WI38 (cell line): ENCODE measurements around the gene SRCAP.

Source experiments
- H3K4me3 ChIP-seq: 2 replicates; pipeline ENCODE4 v1.5.1; 2011; ENCODE audit warnings: low read depth, mild to moderate bottlenecking, control low read depth, low read length
- TF ChIP-seq, protein P1 (sequence below): IDR thresholded peaks from 2 replicates; pipeline ENCODE4 v1.5.1; 2012; ENCODE audit warnings: low read depth, mild to moderate bottlenecking, control low read depth, low read length

The SRCAP gene

DNA sequence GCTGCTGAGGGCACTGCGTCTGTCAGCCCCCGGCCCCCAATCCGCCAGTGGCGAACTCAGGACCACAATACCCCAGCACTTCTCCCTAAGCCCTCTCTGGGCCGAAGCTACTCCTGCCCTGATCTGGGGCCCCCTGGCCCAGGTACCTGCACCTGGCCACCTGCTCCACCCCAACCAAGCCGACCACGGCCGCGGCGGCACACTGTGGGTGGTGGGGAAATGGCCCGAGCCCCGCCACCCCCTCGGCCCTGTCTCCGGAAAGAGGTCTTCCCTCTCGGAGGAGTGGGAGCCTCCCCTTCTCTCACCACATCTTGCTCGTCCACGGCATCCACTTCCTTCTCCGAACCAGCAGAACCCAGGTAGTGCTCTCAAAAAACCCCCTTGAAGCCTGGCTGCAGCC is 44.1 kb upstream of the SRCAP start:
- TF ChIP-seq, protein P1, sequence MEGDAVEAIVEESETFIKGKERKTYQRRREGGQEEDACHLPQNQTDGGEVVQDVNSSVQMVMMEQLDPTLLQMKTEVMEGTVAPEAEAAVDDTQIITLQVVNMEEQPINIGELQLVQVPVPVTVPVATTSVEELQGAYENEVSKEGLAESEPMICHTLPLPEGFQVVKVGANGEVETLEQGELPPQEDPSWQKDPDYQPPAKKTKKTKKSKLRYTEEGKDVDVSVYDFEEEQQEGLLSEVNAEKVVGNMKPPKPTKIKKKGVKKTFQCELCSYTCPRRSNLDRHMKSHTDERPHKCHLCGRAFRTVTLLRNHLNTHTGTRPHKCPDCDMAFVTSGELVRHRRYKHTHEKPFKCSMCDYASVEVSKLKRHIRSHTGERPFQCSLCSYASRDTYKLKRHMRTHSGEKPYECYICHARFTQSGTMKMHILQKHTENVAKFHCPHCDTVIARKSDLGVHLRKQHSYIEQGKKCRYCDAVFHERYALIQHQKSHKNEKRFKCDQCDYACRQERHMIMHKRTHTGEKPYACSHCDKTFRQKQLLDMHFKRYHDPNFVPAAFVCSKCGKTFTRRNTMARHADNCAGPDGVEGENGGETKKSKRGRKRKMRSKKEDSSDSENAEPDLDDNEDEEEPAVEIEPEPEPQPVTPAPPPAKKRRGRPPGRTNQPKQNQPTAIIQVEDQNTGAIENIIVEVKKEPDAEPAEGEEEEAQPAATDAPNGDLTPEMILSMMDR, result no peak
- H3K4me3 ChIP-seq, result no peak overlapping the region

DNA sequence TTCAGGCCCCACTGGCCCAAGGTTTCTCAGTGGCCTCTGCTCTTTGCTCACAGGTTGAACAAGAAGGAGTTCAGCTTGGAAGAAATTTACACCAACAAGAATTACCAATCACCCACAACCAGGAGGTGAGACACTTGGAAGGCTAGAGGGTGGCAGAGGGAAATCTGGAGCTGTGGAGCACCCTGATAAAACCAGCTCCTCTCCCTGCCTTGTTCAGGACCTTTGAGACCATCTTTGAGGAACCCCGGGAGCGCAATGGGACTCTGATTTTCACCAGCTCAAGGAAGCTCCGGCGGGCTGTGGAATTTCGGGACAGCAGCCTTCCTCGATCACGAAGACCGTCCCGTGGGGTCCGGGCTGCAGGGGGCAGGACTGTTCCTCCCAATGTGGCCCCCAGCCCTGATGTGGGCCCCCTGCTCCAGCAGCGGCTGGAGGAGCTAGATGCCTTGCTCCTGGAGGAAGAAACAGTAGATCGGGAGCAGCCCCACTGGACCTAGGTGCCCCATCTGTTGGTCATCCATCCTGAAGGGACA is 43.1 kb upstream of the SRCAP start:
- TF ChIP-seq, protein P1, result no peak
- no peak overlapping the region for H3K4me3 ChIP-seq

DNA sequence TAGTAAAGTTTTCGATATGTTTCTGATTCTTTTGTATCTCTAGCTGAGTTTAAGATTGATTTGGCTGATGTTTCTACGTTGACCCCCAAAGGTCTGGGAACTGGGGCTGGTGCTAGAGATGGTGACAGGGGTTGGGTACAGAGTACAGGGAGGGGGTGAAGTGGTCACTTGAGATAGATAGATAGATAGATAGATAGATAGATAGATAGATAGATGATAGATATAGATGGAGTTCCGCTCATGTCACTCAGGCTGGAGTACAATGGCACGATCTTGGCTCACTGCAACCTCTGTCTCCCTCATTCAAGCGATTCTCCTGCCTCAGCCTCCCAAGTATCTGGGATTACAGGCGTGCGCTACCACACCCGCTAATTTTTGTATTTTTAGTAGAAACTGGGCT is 42.6 kb upstream of the SRCAP start:
- no peak overlapping the region for H3K4me3 ChIP-seq
- TF ChIP-seq, protein P1, result no peak

DNA sequence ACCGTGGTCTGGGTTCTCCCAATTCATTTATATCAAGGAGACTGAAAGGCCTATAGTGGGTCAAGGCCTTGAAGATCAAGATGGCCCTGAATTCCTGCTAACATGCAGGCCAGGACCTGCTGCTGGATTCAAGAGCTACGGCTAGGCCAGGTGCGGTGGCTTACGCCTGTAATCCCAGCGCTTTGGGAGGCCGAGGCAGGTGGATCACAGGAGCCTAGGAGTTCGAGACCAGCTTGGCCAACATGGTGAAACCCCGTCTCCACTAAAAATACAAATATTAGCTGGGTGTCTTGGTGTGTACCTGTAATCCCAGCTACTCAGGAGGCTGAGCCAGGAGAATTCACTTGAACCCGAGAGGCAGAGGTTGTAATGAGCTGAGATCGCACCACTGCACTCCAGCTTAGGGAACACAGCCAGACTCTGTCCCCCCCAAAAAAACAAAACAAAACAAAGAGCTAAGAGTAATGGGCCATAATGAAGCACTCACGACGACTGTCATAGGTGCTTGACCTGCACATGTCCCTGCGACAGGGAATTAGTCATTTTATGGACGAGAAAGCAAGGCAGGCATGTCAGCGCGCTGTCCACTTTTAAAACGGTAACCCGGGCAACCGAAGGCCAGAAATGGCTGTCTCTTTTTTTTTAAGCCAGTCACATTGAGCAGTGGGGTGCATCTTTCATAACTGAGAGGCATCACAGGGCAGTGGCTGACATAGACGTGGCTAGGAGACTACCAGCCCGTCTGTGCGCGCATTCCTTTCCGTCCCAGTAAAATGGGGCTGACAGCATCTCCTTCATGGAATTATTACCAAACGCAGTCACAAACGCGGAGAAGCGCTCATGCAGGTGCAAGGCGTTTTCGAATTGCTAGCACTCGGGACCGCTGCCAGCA is 41.8 kb upstream of the SRCAP start:
- TF ChIP-seq, protein P1, result no peak

DNA sequence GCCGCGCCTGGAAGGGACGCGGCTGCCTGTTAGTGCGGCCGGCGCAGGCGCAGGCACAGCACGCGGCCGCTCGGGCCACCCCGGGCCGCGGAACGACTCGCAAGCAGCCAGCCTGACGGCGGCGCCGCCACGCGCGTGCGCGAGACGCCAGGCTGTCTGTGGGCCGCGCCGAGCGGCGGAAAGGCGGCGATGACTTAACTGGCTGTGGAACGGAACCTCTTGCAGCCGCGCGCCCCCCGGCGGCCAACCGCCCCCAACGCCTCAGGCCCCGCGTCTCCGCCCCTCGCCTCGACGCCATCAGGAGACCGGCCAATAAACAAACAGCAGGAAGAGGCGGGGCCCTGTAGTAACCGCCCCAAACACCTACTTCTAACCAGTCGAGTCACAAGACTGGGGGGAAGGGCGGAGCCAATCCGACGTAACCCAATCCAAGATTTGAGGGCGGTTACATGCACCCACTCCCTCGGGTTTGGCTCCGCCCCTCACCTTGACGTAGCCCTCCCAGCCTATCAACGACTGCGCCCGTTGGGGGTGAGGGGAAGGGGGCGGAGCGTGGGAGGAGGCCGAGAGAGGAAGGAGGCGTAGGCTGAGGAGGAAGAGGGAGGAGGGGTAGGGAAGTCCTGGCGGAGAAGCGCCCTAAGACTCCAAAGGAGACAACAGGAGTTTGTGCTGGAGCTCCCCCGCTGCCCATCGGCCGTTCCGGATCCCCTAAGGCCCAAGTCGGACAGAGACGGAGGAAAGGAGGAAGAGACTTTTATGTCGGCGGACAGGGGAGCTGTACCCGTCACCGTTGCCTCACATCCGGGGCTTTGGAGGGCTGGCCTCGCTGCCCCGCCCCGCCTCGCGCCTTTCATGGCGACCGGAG is 40.9 kb upstream of the SRCAP start, which contains the start of gene FBRS:
FBRS (plus strand) TSS at position 566 of the 865 bp plus-strand sequence. CDS start 1,088 bp downstream, outside the sequence.
- H3K4me3 ChIP-seq, result peak within 1 kb of the TSS; percentile 87
- TF ChIP-seq, protein P1, result peak; percentile 64

More for the DNA sequence above, 41.8 kb upstream of the SRCAP start:
- peak overlapping the region; percentile 58 for H3K4me3 ChIP-seq

DNA sequence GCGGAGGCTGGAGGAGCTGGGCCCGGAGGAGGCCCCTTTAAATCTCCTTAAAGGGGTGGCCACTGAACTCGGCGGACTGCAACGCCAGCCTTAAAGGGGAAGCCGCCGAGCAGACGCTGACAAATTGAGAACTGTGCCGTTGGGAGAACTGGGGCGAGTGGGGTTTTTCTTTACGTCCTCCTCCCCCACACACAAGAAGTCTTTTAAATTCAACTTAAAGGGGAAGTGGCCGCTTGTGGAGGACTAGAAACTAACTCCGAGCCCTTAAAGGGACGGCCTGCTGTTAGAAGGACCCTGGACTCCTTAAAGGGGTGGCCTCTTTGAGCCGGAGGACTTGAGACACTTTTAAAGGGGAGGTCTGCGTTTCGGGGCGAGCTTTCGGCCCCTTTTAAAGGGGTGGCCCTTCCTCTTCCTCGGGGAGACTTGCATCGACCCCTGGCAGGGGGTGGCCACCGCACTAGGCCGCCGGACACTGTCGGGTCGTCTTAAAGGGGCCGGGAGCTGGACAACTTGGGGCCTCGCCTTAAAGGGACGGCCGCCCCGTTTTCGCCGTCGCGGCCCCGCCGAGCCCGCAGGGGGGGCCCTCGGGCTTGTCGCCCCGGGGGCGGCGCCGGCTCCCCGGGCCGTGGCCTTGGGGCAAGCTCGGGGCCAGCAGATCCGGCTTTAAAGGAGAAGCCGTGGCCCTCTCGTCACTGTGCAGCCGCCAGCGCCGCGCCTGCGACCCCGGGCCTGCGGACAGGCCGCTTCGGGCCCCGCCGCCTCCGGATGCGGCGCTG is 40.1 kb upstream of the SRCAP start:
- TF ChIP-seq, protein P1, result no peak
- peak overlapping the region; percentile 87 for H3K4me3 ChIP-seq
